HepG2 (cell line): ENCODE results near the gene MBNL3. TPM values are rescaled to one million over a fixed set of nuclear protein-coding genes. Genes with fewer than 3 reads are reported as not detected.

Source experiments
- ATAC-seq: fragments of 200-7000 bp; cut with Tn5 transposase; 3 replicates; pipeline ENCODE4 v1.9.1; 2020; ENCODE audit warnings: mild to moderate bottlenecking, moderate library complexity
- BruUV-seq: library from RNA; stranded (reverse); fragments of 400-500 nt; replicated peaks from 2 replicates; lab custom pipeline; 2021; lab: Mats Ljungman, UMichigan
- CTCF ChIA-PET: fragments of 300-600 bp; formaldehyde crosslinking; extraction: SDS; loops from one replicate; lab custom pipeline; 2021; ENCODE audit warnings: low total read pairs, inconsistent platforms, low intra/inter-chr PET ratio; lab: Yijun Ruan, JAX
- POLR2A ChIA-PET: fragments of 350-600 bp; sonication (Branson Sonifier 250); formaldehyde crosslinking; loops from one replicate; lab custom pipeline; 2020; ENCODE audit warnings: antibody characterized with exemption, inconsistent platforms; lab: Yijun Ruan, JAX
- DNase-seq: peaks from one replicate; pipeline ENCODE4 v3.0.0-alpha.2; 2015; ENCODE audit warnings: low spot score
- FAIRE-seq: peaks from 3 replicates; lab custom pipeline; 2011; peaks lifted over from hg19 to GRCh38; lab: Jason Lieb, UNC
- H2AFZ ChIP-seq: one replicate; pipeline ENCODE4 v1.6.1; 2011; ENCODE audit warnings: low read length, inconsistent platforms
- H3K27ac ChIP-seq: fragments of 300-600 bp; 3 replicates; pipeline ENCODE4 v1.8.0; 2011; ENCODE audit warnings: mixed run types, mild to moderate bottlenecking, mixed read lengths, low read length, inconsistent platforms; ENCODE audit not compliant: insufficient read depth; ENCODE audit errors: extremely low read length
- H3K27me3 ChIP-seq, 2 experiments: fragments of 200-600 bp in 1 of 2; 2 replicates in 1 of 2; 3 replicates in 1 of 2; pipeline versions ENCODE4 v1.6.0 to v1.8.0; 2011; ENCODE audit warnings: low read length in 2 of 2, mild to moderate bottlenecking in 2 of 2, moderate library complexity in 2 of 2, inconsistent platforms in 1 of 2; ENCODE audit not compliant: insufficient read depth in 2 of 2, control insufficient read depth in 1 of 2
- H3K36me3 ChIP-seq, 2 experiments: fragments of 200-600 bp in 1 of 2; replicated peaks in 1 of 2; 2 replicates in 1 of 2; 3 replicates in 1 of 2; pipeline versions ENCODE4 v1.5.1 to v1.8.0; 2011; ENCODE audit warnings: low read length in 2 of 2, inconsistent platforms in 1 of 2; ENCODE audit not compliant: insufficient read depth in 2 of 2, control insufficient read depth in 1 of 2
- H3K4me1 ChIP-seq: 2 replicates; pipeline ENCODE4 v1.5.1; 2012; ENCODE audit warnings: low read length, inconsistent platforms; ENCODE audit not compliant: insufficient read depth
- H3K4me2 ChIP-seq: 2 replicates; pipeline ENCODE4 v1.6.0; 2011; ENCODE audit warnings: low read depth, low read length, inconsistent platforms
- H3K4me3 ChIP-seq, 3 experiments: fragments of 200-600 bp in 1 of 3; sonication (generic), shearing (Covaris generic) in 1 of 3; replicated peaks in 1 of 3; 2 replicates each; pipeline ENCODE4 v1.5.1; 2011 to 2016; ENCODE audit warnings: low read length in 3 of 3, inconsistent platforms in 2 of 3, low read depth in 2 of 3, mild to moderate bottlenecking in 2 of 3, control low read depth in 1 of 3, mixed read lengths in 1 of 3; ENCODE audit not compliant: insufficient read depth in 1 of 3
- H3K79me2 ChIP-seq: one replicate; pipeline ENCODE4 v1.6.1; 2011; ENCODE audit warnings: low read length, inconsistent platforms; ENCODE audit not compliant: insufficient read depth
- H3K9ac ChIP-seq: 2 replicates; pipeline ENCODE4 v1.6.0; 2011; ENCODE audit warnings: mild to moderate bottlenecking, low read depth, low read length, inconsistent platforms; ENCODE audit not compliant: insufficient read depth
- H3K9me3 ChIP-seq: 2 replicates; pipeline ENCODE4 v1.5.1; 2012; ENCODE audit warnings: mild to moderate bottlenecking, low read length
- H4K20me1 ChIP-seq: 2 replicates; pipeline ENCODE4 v1.6.0; 2011; ENCODE audit warnings: inconsistent platforms, mild to moderate bottlenecking, low read length, moderate library complexity; ENCODE audit not compliant: insufficient read depth
- CCDC6 ChIP-seq: sonication (generic); formaldehyde crosslinking; IDR thresholded peaks from 2 replicates; pipeline ENCODE4 v1.8.1; 2022; ENCODE audit warnings: mild to moderate bottlenecking, missing genetic modification reagents, moderate library complexity
- CEBPB ChIP-seq: IDR thresholded peaks from 2 replicates; pipeline ENCODE4 v1.6.1; 2011; ENCODE audit warnings: low read depth, low read length, improper control_type of control experiment, borderline replicate concordance
- ELF1 ChIP-seq: sonication (generic); formaldehyde crosslinking; IDR thresholded peaks from 2 replicates; pipeline ENCODE4 v1.4.0; 2020; ENCODE audit warnings: missing genetic modification reagents
- NR2C2 ChIP-seq: sonication (generic); formaldehyde crosslinking; IDR thresholded peaks from 2 replicates; pipeline ENCODE4 v1.4.0; 2020; ENCODE audit warnings: missing genetic modification reagents, mild to moderate bottlenecking, moderate library complexity, borderline replicate concordance
- RBM22 ChIP-seq: fragments of 200-400 bp; formaldehyde crosslinking; optimal IDR thresholded peaks from 2 replicates; pipeline ENCODE3; 2017; ENCODE audit warnings: mild to moderate bottlenecking, low read length, moderate library complexity
- SP140L ChIP-seq: sonication (generic); formaldehyde crosslinking; IDR thresholded peaks from 2 replicates; pipeline ENCODE4 v1.4.0; 2020; ENCODE audit warnings: missing genetic modification reagents, borderline replicate concordance
- STAG1 ChIP-seq: sonication (generic); formaldehyde crosslinking; IDR thresholded peaks from 2 replicates; pipeline ENCODE4 v1.4.0; 2020; ENCODE audit warnings: missing genetic modification reagents
- SUZ12 ChIP-seq: fragments of 150-350 bp; IDR thresholded peaks from 2 replicates; pipeline ENCODE4 v1.6.1; 2014; ENCODE audit warnings: low read depth, low read length
- ZFP90 ChIP-seq: sonication (generic); formaldehyde crosslinking; IDR thresholded peaks from 2 replicates; pipeline ENCODE4 v1.8.0; 2022; ENCODE audit warnings: missing genetic modification reagents, mild to moderate bottlenecking, inconsistent platforms, borderline replicate concordance
- ZNF235 ChIP-seq: sonication (generic); formaldehyde crosslinking; IDR thresholded peaks from 2 replicates; pipeline ENCODE4 v1.8.1; 2023; ENCODE audit warnings: mild to moderate bottlenecking, missing genetic modification reagents, borderline replicate concordance
- ZNF530 ChIP-seq: sonication (generic); formaldehyde crosslinking; IDR thresholded peaks from 2 replicates; pipeline ENCODE4 v1.5.0; 2020; ENCODE audit warnings: low read depth, mild to moderate bottlenecking, missing genetic modification reagents
- ZNF773 ChIP-seq: sonication (generic); formaldehyde crosslinking; IDR thresholded peaks from 2 replicates; pipeline ENCODE4 v1.4.0; 2020; ENCODE audit warnings: missing genetic modification reagents, borderline replicate concordance
- ZNF776 ChIP-seq: sonication (generic); formaldehyde crosslinking; IDR thresholded peaks from 2 replicates; pipeline ENCODE4 v1.4.0; 2020; ENCODE audit warnings: mild to moderate bottlenecking, missing genetic modification reagents
- WGBS: methylation state at CpG from one replicate; pipeline ENCODE4 v1.1.6; 2017; ENCODE audit warnings: low lambda C conversion rate; 5-methylcytosine and 5-hydroxymethylcytosine counted together
- in situ Hi-C: cut with HindIII; loops from 2 replicates; pipeline ENCODE4 v1.10.0; 2017; ENCODE audit warnings: low pct_unique_long_range_greater_than_20kb; ENCODE audit not compliant: extremely low pct_ligation_motif_present
- intact Hi-C: fragments of 100-400 bp; cut with micrococcal nuclease; formaldehyde crosslinking; loops from one replicate; pipeline ENCODE4 v1.10.0; 2022; ENCODE audit not compliant: unreplicated experiment
- polyA plus RNA-seq, 8 experiments: library from polyadenylated mRNA; depleted of rRNA in 3 of 8; stranded (reverse) in 7 of 8; unstranded in 1 of 8; fragments of >200 nt; fragmentation: Illumina TruSeq in 4 of 8; extraction: Trizol in 4 of 8; gene quantifications; 2 replicates each; pipeline versions ENCODE4 v1.2.1 to v1.2.3, GENCODE V29; 2011 to 2016; ENCODE audit warnings: low read depth in 4 of 8, missing spikeins in 1 of 8, mixed read lengths in 1 of 8; ENCODE audit not compliant: insufficient read depth in 1 of 8
- total RNA-seq, 5 experiments: library from RNA; depleted of rRNA; stranded (reverse); fragments of >200 nt; fragmentation: Illumina TruSeq; extraction: Trizol; gene quantifications; 2 replicates each; pipeline ENCODE4 v1.2.3, GENCODE V29; 2016; ENCODE audit warnings: low read depth in 1 of 5
- TF ChIP-seq, protein P1 (sequence below): sonication (generic); formaldehyde crosslinking; IDR thresholded peaks from 2 replicates; pipeline ENCODE4 v1.5.0; 2020; ENCODE audit warnings: mild to moderate bottlenecking, missing genetic modification reagents, moderate library complexity
- TF ChIP-seq, protein P2 (sequence below): sonication (generic); formaldehyde crosslinking; IDR thresholded peaks from 2 replicates; pipeline ENCODE4 v1.9.0; 2021; ENCODE audit warnings: missing genetic modification reagents, mild to moderate bottlenecking, borderline replicate concordance

The MBNL3 gene
- total and polyA plus RNA-seq, 2 of the 13 experiments (the other 11 are each of a cell fraction or from before 2014, with no cell fraction given) = 155 to 257 TPM

DNA sequence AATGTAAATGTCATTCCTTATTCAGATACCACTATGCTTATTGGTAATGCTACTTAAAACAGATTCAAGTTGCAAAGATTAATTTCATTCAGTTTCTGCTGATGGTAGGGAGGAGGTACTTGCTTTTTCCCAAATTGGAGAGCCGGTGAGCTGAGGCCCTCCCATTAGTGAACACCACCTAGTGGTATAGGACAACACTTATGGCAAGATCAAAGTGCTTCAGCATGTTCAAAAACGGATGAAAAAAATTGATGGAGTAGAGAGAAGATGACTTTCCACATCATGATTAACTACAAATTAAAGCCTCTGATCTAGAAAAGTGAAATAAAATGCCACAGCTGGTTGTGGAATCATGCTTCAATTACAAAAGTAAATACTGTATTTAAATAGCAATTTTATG, 112.9 kb downstream of the MBNL3 start:
- peaks cover 1 to 16% of the 10 kb centered on the region in 2 experiments; a peak in 1 of 5 replicates for H3K36me3 ChIP-seq
- peaks cover 61% of the 10 kb centered on the region for H3K4me1 ChIP-seq
- H3K9me3 ChIP-seq = no peaks in the 10 kb centered on the region
- in situ Hi-C loops (no loop called here), intact Hi-C loops (loop anchor here (2.0 to 10.0 kb wide), 2 partner anchors 83 to 151 kb away; no protein-coding TSS in a partner anchor)
- no peak overlapping the region for H3K27ac ChIP-seq
- TF ChIP-seq ZNF235 (CRISPR knock-in tag) = no peak
- no peak for TF ChIP-seq NR2C2 (CRISPR knock-in tag)
- TF ChIP-seq STAG1 (CRISPR knock-in tag) = 0 out of 2 replicates have a peak, but pooled peaks have one; percentile 5
- no peak for TF ChIP-seq ZFP90
- TF ChIP-seq RBM22 = peak; percentile 50
- TF ChIP-seq, protein P1, sequence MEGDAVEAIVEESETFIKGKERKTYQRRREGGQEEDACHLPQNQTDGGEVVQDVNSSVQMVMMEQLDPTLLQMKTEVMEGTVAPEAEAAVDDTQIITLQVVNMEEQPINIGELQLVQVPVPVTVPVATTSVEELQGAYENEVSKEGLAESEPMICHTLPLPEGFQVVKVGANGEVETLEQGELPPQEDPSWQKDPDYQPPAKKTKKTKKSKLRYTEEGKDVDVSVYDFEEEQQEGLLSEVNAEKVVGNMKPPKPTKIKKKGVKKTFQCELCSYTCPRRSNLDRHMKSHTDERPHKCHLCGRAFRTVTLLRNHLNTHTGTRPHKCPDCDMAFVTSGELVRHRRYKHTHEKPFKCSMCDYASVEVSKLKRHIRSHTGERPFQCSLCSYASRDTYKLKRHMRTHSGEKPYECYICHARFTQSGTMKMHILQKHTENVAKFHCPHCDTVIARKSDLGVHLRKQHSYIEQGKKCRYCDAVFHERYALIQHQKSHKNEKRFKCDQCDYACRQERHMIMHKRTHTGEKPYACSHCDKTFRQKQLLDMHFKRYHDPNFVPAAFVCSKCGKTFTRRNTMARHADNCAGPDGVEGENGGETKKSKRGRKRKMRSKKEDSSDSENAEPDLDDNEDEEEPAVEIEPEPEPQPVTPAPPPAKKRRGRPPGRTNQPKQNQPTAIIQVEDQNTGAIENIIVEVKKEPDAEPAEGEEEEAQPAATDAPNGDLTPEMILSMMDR (CRISPR knock-in tag) = peak; percentile 32
- no peak overlapping the region for H3K9ac ChIP-seq
- H4K20me1 ChIP-seq = no peaks in the 10 kb centered on the region
- BruUV-seq = no TSS peak
- WGBS = 75% methylated on average over 2 of the region's 2 CpGs
- ChIA-PET CTCF (no interaction called here), POLR2A (no interaction called here)
- no peak overlapping the region for H3K4me3 ChIP-seq
- H3K27me3 ChIP-seq = no peaks in the 10 kb centered on the region
- H2AFZ ChIP-seq = no peak overlapping the region
- no peak overlapping the region for H3K4me2 ChIP-seq
- FAIRE-seq (no peak), ATAC-seq (peak; percentile 57; the same call in 2 of the 3 replicates), DNase-seq (no peak)
- no peaks in the 10 kb centered on the region for H3K79me2 ChIP-seq

DNA sequence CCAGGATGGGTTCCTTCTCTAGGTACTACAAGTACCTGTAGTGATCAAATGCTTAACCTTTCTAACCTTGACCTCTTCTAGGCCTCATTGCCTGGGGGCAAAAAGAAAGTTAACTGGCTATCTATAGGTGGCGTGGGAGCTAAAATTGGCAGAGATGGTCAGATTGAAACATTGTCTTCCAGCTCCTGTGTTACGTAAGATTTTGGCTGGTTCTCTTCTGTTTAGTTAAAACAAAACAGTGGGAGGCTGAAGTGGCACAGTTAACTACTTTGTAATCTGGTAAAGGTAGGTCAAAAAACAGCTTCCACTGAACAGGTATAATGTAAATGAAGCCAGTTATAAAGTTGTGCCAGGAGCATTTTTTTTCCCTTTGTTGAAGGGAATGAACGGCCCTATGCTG, 115.2 kb downstream of the MBNL3 start:
- no peaks in the 10 kb centered on the region for H3K9me3 ChIP-seq
- peaks cover 0 to 1% of the 10 kb centered on the region in 2 experiments; a peak in 1 of 5 replicates for H3K36me3 ChIP-seq
- H3K9ac ChIP-seq = no peak overlapping the region
- no peaks in the 10 kb centered on the region for H4K20me1 ChIP-seq
- H2AFZ ChIP-seq = no peak overlapping the region
- no peak overlapping the region for H3K27ac ChIP-seq
- POLR2A ChIA-PET = no interaction called here
- FAIRE-seq (no peak), ATAC-seq (no peak), DNase-seq (no peak)
- peaks cover 75% of the 10 kb centered on the region for H3K4me1 ChIP-seq
- no TSS peak for BruUV-seq
- H3K4me3 ChIP-seq = no peak overlapping the region
- H3K27me3 ChIP-seq = no peaks in the 10 kb centered on the region
- in situ Hi-C loops = loop anchor here (5.0 kb wide), 1 partner anchor 81 kb away; no protein-coding TSS in a partner anchor
- H3K4me2 ChIP-seq = no peak overlapping the region
- H3K79me2 ChIP-seq = no peaks in the 10 kb centered on the region
- WGBS = 93% methylated on average over 3 of the region's 3 CpGs
- intact Hi-C loops = loop anchor here (2.0 to 10.0 kb wide), 2 partner anchors 81 to 149 kb away; no protein-coding TSS in a partner anchor
- CTCF ChIA-PET = no interaction called here
- no peak for TF ChIP-seq ZNF776 (CRISPR knock-in tag)
- TF ChIP-seq CCDC6 (CRISPR knock-in tag) = no peak
- no peak for TF ChIP-seq ELF1 (CRISPR knock-in tag)
- no peak for TF ChIP-seq ZNF530 (CRISPR knock-in tag)
- no peak for TF ChIP-seq SP140L (CRISPR knock-in tag)
- 0 out of 2 replicates have a peak, but pooled peaks have one; percentile 5 for TF ChIP-seq CEBPB
- TF ChIP-seq ZNF773 (CRISPR knock-in tag) = no peak
- TF ChIP-seq SUZ12 = no peak
- TF ChIP-seq, protein P2, sequence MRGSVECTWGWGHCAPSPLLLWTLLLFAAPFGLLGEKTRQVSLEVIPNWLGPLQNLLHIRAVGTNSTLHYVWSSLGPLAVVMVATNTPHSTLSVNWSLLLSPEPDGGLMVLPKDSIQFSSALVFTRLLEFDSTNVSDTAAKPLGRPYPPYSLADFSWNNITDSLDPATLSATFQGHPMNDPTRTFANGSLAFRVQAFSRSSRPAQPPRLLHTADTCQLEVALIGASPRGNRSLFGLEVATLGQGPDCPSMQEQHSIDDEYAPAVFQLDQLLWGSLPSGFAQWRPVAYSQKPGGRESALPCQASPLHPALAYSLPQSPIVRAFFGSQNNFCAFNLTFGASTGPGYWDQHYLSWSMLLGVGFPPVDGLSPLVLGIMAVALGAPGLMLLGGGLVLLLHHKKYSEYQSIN (CRISPR knock-in tag) = no peak
